Kidney epithelial cell (primary cell): ENCODE data around the gene ISG20L2. TPM values are rescaled to one million over a fixed set of nuclear protein-coding genes. Genes with fewer than 3 reads are reported as not detected.

Experiments
- DNase-seq: peaks from one replicate; pipeline ENCODE4 v3.0.0-alpha.2; 2010; ENCODE audit warnings: low read depth
- H3K27me3 ChIP-seq: 2 replicates; pipeline ENCODE4 v1.6.0; 2011; ENCODE audit warnings: low read length; ENCODE audit not compliant: control insufficient read depth, insufficient read depth
- H3K36me3 ChIP-seq: 2 replicates; pipeline ENCODE4 v1.5.1; 2011; ENCODE audit warnings: low read length; ENCODE audit not compliant: control insufficient read depth, insufficient read depth
- H3K4me3 ChIP-seq: 2 replicates; pipeline ENCODE4 v1.5.1; 2011; ENCODE audit warnings: low read depth, mild to moderate bottlenecking, control low read depth, low read length
- CTCF ChIP-seq: IDR thresholded peaks from 2 replicates; pipeline ENCODE4 v1.5.1; 2011; ENCODE audit warnings: mild to moderate bottlenecking, moderate library complexity, low read length, control low read depth, inconsistent platforms; ENCODE audit not compliant: insufficient read depth, poor library complexity, severe bottlenecking
- total RNA-seq: library from RNA; depleted of rRNA; stranded (reverse); fragments of >200 nt; gene quantifications from 2 replicates; pipeline ENCODE4 v1.2.3, GENCODE V29; 2015

ISG20L2 gene
- total RNA-seq, 1 donor from 2014 or later, result 17.7 TPM

DNA sequence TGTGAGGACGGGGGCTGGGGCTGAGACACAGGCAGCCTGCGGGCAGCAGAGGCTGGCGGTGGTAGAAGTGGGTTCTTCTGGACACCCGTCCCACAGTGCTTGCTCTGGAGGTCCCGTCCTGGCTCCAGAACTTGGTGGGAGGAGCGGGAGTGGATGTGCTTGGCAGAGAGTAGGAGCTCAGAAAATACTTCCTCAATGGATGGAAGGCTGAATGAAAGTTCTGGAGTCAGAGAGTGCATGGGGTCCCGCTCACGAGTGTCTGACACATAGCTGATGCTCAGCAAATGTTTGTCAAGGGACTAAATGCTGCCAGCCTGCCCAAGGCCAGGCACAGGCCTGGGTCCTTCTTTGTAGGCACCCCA, 37.9 kb downstream of the ISG20L2 start:
- Histone ChIP-seq H3K27me3 (no peaks in the 10 kb centered on the region), H3K4me3 (no peak overlapping the region), H3K36me3 (no peaks in the 10 kb centered on the region)
- TF ChIP-seq CTCF, result no peak
- DNase-seq, result no peak

- no peak for DNase-seq
- no peaks in the 10 kb centered on the region for H3K27me3 ChIP-seq
These were observed 38.5 kb downstream of the ISG20L2 start for GRCh38 chr1:156689953-156690674.

DNA sequence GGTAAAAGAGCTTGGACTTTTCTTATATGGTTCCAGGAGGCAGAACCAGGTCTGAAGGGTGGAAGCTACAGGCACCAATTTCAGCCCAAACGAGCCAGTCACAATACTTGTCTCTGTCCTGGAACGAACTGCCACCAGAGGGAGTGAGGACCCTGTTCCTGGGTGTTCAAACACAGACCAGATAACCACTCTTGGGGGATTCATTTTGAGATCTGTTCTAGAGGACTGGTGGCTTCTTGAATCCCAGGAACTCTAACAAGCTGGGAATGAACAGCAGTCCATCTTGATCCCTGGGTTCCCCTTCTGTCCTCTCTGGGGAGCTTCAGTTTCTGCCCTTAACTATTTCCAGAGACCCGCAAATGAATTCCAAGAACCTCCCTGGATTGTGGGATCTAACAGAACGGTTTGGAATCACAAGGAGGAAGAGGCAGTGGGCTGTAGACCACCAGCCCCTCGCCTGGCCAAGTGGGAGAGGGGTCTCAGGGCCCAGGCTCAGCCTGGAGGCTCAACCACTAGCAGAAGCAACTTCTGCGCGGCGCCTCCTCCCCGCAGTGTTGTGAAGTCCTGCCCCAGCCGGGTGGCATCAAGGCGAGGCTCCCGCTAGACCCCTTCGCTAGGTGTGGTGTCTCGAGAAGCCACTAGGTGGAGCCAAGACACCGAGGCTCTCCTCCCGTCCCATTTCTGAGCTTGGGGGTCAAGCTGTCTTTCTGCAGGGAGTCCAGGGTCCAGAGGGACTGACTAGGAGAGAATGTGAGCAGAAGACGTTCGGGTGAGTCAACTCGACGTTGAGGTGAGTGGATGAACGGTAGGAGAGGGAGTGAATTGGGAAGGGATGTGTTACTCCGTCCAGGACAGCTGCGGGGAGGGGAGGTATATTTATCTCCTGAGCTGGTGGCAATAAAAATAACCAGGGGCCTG, 39.3 kb downstream of the ISG20L2 start:
- peak; percentile 63 for DNase-seq
- Histone ChIP-seq H3K36me3 (no peaks in the 10 kb centered on the region), H3K27me3 (no peaks in the 10 kb centered on the region), H3K4me3 (peak overlapping the region; percentile 21)
- peak; percentile 94 for TF ChIP-seq CTCF

More at GRCh38 chr1:156689953-156690674, 38.5 kb downstream of the ISG20L2 start:
- no peak for TF ChIP-seq CTCF
- H3K4me3 ChIP-seq, result peak overlapping the region; percentile 21
- no peaks in the 10 kb centered on the region for H3K36me3 ChIP-seq

GRCh38 chr1:156684227-156684782, 44.3 kb downstream of the ISG20L2 start:
- no peak overlapping the region for H3K4me3 ChIP-seq
- peaks cover 2% of the 10 kb centered on the region for H3K27me3 ChIP-seq
- no peak for TF ChIP-seq CTCF
- H3K36me3 ChIP-seq, result no peaks in the 10 kb centered on the region
- no peak for DNase-seq

- Histone ChIP-seq H3K4me3 (no peak overlapping the region), H3K36me3 (no peaks in the 10 kb centered on the region), H3K27me3 (peaks cover 2% of the 10 kb centered on the region)
- DNase-seq, result no peak
- TF ChIP-seq CTCF, result peak; percentile 27
These were observed 46.2 kb downstream of the ISG20L2 start for GRCh38 chr1:156682166-156682890.
